GM10266 (cell line): ENCODE data around the gene FLYWCH1.
"Not testable (repeated sequence)": the region's sequence is repeated elsewhere in the genome, so short reads cannot be mapped to it uniquely, and the experiment has no call there.

Source experiments
- DNase-seq: peaks from one replicate; pipeline ENCODE4 v3.0.0; 2012; ENCODE audit errors: extremely low spot score
- TF ChIP-seq, protein P1 (sequence below): IDR thresholded peaks from 2 replicates; pipeline ENCODE4 v1.5.1; 2012; ENCODE audit warnings: mild to moderate bottlenecking, low read depth; ENCODE audit not compliant: control insufficient read depth, insufficient read depth; ENCODE audit errors: missing control alignments

Gene FLYWCH1

DNA sequence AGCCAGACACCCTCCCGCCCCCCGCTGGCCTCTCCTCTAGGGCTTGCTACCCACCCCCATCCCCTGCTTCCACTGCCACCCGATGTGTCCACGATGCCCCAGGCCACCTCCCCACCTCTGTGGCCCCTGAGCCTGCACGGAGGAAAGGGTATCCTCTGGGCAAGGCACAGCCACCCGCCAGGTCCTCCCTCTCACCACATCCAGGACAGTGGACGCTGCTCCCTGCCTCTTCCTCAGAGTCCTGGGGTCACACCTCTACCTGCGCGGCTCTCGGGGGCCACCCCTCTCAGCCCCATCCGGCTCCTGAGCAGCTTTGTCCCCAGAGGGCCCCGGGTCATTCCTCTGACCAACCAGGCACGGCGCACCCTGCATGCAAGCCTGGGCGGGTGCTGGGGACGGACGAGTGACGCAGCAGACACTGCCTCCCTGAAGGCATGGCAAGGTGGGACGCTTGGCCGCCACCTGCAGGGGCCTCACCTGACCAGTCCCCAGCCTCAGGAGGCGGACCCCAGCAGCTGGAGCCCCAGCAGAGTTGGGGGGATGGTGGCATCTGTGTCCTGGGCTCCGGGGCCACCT is 24.8 kb downstream of the FLYWCH1 start:
- TF ChIP-seq, protein P1, sequence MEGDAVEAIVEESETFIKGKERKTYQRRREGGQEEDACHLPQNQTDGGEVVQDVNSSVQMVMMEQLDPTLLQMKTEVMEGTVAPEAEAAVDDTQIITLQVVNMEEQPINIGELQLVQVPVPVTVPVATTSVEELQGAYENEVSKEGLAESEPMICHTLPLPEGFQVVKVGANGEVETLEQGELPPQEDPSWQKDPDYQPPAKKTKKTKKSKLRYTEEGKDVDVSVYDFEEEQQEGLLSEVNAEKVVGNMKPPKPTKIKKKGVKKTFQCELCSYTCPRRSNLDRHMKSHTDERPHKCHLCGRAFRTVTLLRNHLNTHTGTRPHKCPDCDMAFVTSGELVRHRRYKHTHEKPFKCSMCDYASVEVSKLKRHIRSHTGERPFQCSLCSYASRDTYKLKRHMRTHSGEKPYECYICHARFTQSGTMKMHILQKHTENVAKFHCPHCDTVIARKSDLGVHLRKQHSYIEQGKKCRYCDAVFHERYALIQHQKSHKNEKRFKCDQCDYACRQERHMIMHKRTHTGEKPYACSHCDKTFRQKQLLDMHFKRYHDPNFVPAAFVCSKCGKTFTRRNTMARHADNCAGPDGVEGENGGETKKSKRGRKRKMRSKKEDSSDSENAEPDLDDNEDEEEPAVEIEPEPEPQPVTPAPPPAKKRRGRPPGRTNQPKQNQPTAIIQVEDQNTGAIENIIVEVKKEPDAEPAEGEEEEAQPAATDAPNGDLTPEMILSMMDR, result no peak
- DNase-seq, result peak; percentile 8

DNA sequence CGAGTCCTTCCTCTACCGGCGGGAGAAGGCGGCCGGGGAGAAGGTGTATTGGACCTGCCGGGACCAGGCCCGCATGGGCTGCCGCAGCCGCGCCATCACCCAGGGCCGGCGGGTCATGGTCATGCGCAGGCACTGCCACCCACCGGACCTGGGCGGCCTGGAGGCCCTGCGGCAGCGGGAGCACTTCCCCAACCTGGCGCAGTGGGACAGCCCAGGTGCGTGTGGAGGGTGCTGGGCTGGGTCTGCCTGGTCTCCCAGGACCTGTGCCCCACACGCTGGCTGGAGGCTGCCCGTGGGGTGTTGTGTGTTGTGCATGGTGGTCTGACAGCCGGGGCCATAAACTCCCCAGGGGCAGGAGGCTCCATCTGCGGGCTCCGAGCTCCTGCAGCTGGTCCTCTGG is 25.4 kb downstream of the FLYWCH1 start:
- DNase-seq, result peak; percentile 11
- TF ChIP-seq, protein P1, result no peak

DNA sequence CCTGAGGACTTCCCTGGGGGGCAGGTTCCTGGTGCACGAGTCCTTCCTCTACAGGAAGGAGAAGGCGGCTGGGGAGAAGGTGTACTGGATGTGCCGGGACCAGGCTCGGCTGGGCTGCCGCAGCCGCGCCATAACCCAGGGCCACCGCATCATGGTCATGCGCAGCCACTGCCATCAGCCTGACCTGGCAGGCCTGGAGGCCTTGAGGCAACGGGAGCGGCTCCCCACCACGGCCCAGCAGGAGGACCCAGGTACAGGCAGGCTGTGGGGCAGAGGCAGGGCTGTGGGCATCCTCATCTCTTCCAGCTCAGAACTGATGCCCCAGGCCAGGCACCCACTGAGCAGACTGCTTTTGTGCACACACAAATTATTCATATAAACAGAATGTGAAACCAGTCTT is 26.5 kb downstream of the FLYWCH1 start:
- TF ChIP-seq, protein P1, result no peak
- no peak for DNase-seq

DNA sequence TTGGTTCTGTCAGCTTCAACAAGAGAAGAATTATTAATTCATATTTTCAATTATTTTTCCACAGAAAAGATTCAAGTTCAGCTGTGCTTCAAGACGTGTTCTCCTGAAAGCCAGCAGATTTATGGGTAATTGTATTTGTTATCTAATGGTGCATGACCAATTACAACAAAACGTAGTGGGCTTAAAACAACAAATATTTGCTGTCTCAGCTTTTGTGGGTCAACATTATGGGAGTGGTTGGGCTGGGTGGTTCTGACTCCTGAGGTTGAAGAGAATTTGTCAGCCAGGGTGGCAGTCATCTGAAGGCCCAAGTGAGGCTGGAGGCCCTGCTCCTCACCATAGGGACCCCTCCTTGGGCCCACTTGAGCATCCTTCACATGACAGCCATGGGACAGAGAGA is 28.2 kb downstream of the FLYWCH1 start:
- DNase-seq, result no peak
- TF ChIP-seq, protein P1, result no peak

DNA sequence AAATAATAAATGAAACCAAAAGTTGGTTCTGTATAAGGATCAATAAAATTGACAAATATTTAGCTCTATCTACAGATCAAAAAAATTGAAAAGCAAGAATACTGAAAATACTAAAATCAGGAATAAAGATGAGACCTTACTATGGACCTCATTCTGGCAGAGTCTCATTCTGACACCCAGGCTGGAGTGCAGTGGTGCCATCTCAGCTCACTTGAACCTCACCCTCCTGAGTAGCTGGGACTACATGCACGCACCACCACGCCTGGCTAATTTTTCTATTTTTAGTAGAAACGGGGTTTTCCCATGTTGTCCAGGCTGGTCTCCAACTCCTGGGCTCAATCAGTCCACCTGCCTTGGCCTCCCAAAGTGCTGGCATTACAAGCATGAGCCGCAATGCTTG is 30.3 kb downstream of the FLYWCH1 start:
- TF ChIP-seq, protein P1, result no peak
- no peak for DNase-seq

DNA sequence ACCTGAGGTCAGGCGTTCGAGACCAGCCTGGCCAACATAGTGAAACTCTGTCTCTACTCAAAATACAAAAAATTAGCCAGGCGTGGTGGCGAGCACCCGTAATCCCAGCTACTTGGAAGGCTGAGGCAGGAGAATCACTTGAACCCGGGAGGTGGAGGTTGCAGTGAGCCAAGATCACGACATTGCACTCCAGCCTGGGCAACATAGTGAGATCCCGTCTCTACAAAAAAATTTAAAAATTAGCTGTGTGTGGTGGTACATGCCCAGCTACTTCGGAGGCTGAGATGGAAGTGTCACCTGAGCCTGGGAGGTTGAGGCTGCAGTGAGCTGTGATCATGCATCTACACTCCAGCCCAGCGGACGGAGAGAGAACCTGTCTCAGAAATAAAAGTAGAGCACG is 32.0 kb downstream of the FLYWCH1 start:
- DNase-seq, result not testable (repeated sequence)

DNA sequence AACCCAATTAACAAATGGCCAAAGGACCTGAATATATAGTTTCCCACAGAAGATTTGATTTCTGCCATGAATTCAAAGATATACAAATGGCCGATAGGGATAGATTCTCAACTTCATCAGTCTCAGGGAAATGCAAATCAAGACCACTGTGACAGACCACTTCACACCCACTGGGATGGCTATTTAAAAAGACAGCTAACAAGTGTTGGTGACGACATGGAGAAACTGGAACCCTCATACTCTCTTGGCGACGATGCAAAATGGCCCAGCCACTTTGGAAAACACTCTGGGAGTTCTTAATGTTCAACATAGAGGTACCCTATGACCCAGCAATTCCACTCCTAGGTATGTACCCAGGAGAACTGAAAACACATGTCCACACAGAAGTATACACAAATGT is 34.9 kb downstream of the FLYWCH1 start:
- DNase-seq, result no peak
- TF ChIP-seq, protein P1, result no peak

DNA sequence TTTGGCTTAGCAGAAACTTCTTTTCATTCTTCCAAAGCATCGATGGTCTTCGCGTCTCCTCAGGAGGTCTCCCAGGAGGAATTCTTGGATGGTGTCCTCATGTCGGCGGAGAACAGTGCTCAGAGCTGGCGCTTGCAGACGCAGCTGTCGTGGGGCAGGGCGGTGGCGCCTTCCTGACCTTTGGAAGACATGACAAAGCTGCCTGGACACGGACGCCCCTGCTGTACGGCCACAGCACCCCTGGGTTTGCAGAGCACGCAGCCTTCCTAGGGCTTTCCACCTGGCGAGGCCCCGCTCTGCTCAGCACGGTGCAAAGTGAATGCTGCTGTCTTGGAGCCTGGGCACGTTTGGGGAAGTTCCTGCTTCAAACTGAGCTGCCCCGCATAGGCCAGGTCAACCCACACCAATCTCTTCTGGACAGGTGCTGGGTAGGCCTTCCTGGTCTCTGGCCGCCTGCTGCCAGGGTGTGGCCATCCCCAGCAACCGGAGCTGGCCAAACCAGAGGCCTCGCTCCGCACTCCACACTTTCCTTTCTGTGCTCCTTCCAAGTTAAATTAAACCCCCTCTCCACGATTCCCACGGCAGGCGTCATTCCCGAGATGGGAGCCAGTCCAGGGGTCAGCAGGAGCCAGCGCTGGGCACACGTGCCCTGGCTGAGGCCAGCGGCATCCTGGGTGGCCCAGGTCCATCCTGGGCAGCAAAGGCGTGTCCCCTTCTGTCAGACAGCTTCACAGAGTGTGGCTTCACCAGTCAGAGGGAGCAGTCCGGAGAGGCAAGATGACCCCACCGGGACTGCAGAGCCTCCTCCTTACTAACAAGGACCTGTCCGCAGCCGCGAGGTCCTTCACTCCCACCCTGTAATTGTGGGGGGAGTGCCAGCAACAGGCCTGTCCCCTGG is 37.3 kb downstream of the FLYWCH1 start:
- no peak for DNase-seq
- TF ChIP-seq, protein P1, result no peak
